ENCODE measurements around the gene ACR. TPM values are rescaled to one million over a fixed set of nuclear protein-coding genes. Genes with fewer than 3 reads are reported as not detected.

ACR gene
- total RNA-seq, result not detected in 2 replicates

GRCh38 chr22:50737728-50738648 lies at the start of gene ACR:
TSS of gene ACR (plus strand) at chr22:50738204. CDS start at chr22:50738236, 32 bp downstream.

GRCh38 chr22:50783033-50783879 lies 45.3 kb downstream of the ACR start, which contains the start of gene RABL2B:
TSS of gene RABL2B (minus strand) at chr22:50783636. CDS start at chr22:50782294, 1,342 bp downstream.

Other genes with a start within 250 kb of the ACR start
- 19.3 and 20.5 TPM in 2 replicates for gene LMF2, start 230.5 kb upstream of the ACR start, total RNA-seq
- 17.5 and 21.6 TPM in 2 replicates for gene NCAPH2, start 230.0 kb upstream of the ACR start, total RNA-seq
- 2.6 and 2.8 TPM in 2 replicates for gene SCO2, start 212.6 kb upstream of the ACR start, total RNA-seq
- 8.8 and 18.3 TPM in 2 replicates for gene TYMP, start 208.2 kb upstream of the ACR start, total RNA-seq
- gene KLHDC7B, start 192.3 kb upstream of the ACR start, total RNA-seq, result 0.60 TPM in 1 of 2 replicates, not detected in the other
- 0.94 TPM in 1 of 2 replicates, not detected in the other for gene SYCE3, start 175.3 kb upstream of the ACR start, total RNA-seq
- 0.95 and 4.4 TPM in 2 replicates for gene CPT1B, start 159.8 kb upstream of the ACR start, total RNA-seq
- gene CHKB, start 155.4 kb upstream of the ACR start, total RNA-seq, result 15.1 and 21.3 TPM in 2 replicates
- gene MAPK8IP2, start 137.4 kb upstream of the ACR start, total RNA-seq, result 0.26 and 0.32 TPM in 2 replicates
- gene ARSA, start 110.1 kb upstream of the ACR start, total RNA-seq, result 11.3 and 11.5 TPM in 2 replicates
- 0.32 and 0.43 TPM in 2 replicates for gene SHANK3, start 65.4 kb upstream of the ACR start, total RNA-seq
- 7.3 and 9.4 TPM in 2 replicates for gene RABL2B, start 45.4 kb downstream of the ACR start, total RNA-seq

Measured in bronchial smooth muscle cell (primary cell).